Right lobe of liver (tissue), 6 donors: ENCODE measurements around the gene TEX11. TPM values are rescaled to one million over a fixed set of nuclear protein-coding genes. Genes with fewer than 3 reads are reported as not detected.
"Not testable (repeated sequence)": the region's sequence is repeated elsewhere in the genome, so short reads cannot be mapped to it uniquely, and the experiment has no call there.

Experiments
- ATAC-seq, 4 donors: fragments of 200-7000 bp; cut with Tn5 transposase; one replicate each; pipeline ENCODE4 v1.9.1; 2020; ENCODE audit warnings: mild to moderate bottlenecking in 4 of 4, moderate library complexity in 4 of 4
- DNase-seq, 3 donors: peaks; one replicate each; pipeline ENCODE4 v3.0.0-alpha.2; 2020
- H3K27ac ChIP-seq, 3 donors: fragments of 200-600 bp; one replicate each; pipeline ENCODE4 v1.8.0; 2022
- H3K27me3 ChIP-seq, 2 donors: fragments of 200-600 bp; one replicate each; pipeline ENCODE4 v1.8.0; 2022
- H3K36me3 ChIP-seq, 4 donors: fragments of 200-600 bp; sonication (generic) in 1 of 4; one replicate each; pipeline versions ENCODE4 v1.5.1 to v1.8.0; 2017 to 2022; ENCODE audit warnings: control low read depth in 1 of 4
- H3K4me1 ChIP-seq, 4 donors: fragments of 200-600 bp; sonication (generic) in 1 of 4; one replicate each; pipeline versions ENCODE4 v1.5.1 to v1.8.0; 2017 to 2022; ENCODE audit warnings: control low read depth in 1 of 4
- H3K4me3 ChIP-seq, 3 donors: fragments of 200-600 bp; one replicate each; pipeline ENCODE4 v1.8.0; 2022
- H3K9me3 ChIP-seq, 4 donors: fragments of 200-600 bp; sonication (generic) in 1 of 4; one replicate each; pipeline versions ENCODE4 v1.5.1 to v1.8.0; 2017 to 2022; ENCODE audit warnings: control low read depth in 1 of 4
- POLR2A ChIP-seq: fragments of 450-650 bp; IDR thresholded peaks from one replicate; pipeline ENCODE4 v1.6.1; 2017; ENCODE audit warnings: antibody characterized with exemption, mild to moderate bottlenecking
- WGBS: methylation state at CpG from one replicate; pipeline ENCODE4 v1.1.6; 2018; ENCODE audit warnings: low coverage, low lambda C conversion rate; ENCODE audit not compliant: insufficient coverage; ENCODE audit errors: missing lambda C conversion rate; 5-methylcytosine and 5-hydroxymethylcytosine counted together
- intact Hi-C, 2 donors: fragments of 100-400 bp; cut with DNase I; formaldehyde crosslinking; loops; one replicate each; pipeline versions ENCODE4 v1.11.2 to v1.14.1; 2022
- total RNA-seq, 6 experiments: library from RNA; depleted of rRNA in 2 of 6; stranded (reverse); fragments of >200 nt in 2 of 6; fragmentation: NEBNext Ultra II Directional in 3 of 6; extraction: Animal tissue kit (Norgen Biotek cat#: 25700) in 3 of 6; gene quantifications; one replicate each; pipeline versions ENCODE4 v1.1.0 to v1.2.4, GENCODE V29; 2016 to 2023
- TF ChIP-seq, protein P1 (sequence below), 4 donors: fragments of 200-600 bp in 3 of 4; fragments of 450-650 bp in 1 of 4; IDR thresholded peaks; one replicate each; pipeline versions ENCODE4 v1.5.1 to v1.8.0; 2016 to 2022; ENCODE audit warnings: antibody characterized with exemption in 4 of 4, mild to moderate bottlenecking in 2 of 4
- donor health status: DM: no; HTN: yes; CAD: no.
- donor health status: DM: no; HTN: no; CAD: no.
- donor health status: DM: no; HTN: no; CAD: no.
- donor health status: DM: no; HTN: yes; CAD: no.
- donor health status: DM: no; HTN: yes; CAD: no.

The TEX11 gene
- total RNA-seq, 6 experiments from 2014 or later: 0.09 TPM; not detected in 5

DNA sequence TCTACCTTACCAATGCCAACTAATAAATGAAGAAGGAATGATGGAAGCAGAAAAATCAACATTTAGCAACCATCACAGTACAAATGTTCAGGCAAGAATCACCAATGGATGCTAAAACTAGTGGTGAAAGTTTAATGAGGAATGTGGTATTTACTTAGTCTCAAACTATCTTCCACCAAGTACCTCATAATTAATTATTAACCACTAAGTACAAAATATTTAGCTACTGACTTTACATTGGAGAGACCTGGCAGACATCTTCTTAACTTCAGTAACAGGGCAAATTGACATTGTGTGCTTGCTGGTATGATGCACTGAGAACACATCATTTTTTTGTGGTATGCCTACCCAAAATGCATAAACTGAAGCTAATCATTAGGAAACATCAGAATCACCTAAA, 381.5 kb downstream of the TEX11 start:
- DNase-seq (no peak), ATAC-seq (no peak)
- Histone ChIP-seq H3K4me1 (no peaks in the 10 kb centered on the region), H3K36me3 (no peaks in the 10 kb centered on the region), H3K9me3 (no peaks in the 10 kb centered on the region), H3K4me3 (no peak overlapping the region), H3K27ac (no peak overlapping the region), H3K27me3 (no peaks in the 10 kb centered on the region)
- intact Hi-C loops: no loop called here
- TF ChIP-seq, protein P1, sequence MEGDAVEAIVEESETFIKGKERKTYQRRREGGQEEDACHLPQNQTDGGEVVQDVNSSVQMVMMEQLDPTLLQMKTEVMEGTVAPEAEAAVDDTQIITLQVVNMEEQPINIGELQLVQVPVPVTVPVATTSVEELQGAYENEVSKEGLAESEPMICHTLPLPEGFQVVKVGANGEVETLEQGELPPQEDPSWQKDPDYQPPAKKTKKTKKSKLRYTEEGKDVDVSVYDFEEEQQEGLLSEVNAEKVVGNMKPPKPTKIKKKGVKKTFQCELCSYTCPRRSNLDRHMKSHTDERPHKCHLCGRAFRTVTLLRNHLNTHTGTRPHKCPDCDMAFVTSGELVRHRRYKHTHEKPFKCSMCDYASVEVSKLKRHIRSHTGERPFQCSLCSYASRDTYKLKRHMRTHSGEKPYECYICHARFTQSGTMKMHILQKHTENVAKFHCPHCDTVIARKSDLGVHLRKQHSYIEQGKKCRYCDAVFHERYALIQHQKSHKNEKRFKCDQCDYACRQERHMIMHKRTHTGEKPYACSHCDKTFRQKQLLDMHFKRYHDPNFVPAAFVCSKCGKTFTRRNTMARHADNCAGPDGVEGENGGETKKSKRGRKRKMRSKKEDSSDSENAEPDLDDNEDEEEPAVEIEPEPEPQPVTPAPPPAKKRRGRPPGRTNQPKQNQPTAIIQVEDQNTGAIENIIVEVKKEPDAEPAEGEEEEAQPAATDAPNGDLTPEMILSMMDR (IDR thresholded peaks at IDR 0.05): no peak
- TF ChIP-seq POLR2A: no peak

DNA sequence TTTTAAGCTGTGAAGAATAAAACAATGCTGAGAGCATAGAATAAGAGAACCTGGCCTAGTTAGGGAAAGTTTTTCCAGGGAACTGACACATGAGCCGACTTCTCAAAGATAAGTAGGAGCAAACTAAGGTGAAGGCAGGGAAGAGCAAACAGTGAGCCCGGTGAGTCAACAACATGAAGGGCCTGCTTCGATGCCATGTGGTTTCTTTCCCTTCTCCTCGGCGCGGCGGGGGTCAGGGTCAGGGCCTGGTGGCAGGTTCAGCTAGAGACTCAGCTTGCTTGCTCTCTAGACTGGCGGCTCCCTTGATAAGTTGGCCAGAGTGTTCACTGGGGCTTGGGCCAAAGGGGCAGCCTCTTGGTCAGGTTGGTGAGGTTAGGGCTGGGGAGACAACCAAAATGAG, 382.8 kb downstream of the TEX11 start:
- ATAC-seq (no peak), DNase-seq (no peak)
- no peaks in the 10 kb centered on the region for H3K4me1 ChIP-seq
- no peak overlapping the region for H3K4me3 ChIP-seq
- H3K9me3 ChIP-seq: no peaks in the 10 kb centered on the region
- intact Hi-C loops: no loop called here
- no peak overlapping the region for H3K27ac ChIP-seq
- no peaks in the 10 kb centered on the region for H3K36me3 ChIP-seq
- no peaks in the 10 kb centered on the region for H3K27me3 ChIP-seq
- no peak for TF ChIP-seq POLR2A
- TF ChIP-seq, protein P1 (IDR thresholded peaks at IDR 0.05): no peak
- 41% methylated on average over 4 of the region's 8 CpGs for WGBS

DNA sequence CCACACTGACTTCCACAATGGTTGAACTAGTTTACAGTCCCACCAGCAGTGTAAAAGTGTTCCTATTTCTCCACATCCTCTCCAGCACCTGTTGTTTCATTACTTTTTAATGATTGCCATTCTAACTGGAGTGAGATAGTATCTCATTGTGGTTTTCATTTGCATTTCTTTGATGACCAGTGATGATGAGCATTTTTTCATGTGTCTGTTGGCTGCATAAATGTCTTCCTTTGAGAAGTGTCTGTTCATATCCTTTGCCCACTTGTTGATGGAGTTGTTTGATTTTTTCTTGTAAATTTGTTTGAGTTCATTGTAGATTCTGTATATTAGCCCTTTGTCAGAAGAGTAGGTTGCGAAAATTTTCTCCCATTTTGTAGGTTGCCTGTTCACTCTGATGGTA, 392.8 kb downstream of the TEX11 start:
- ATAC-seq, DNase-seq, intact Hi-C loops, H3K27ac ChIP-seq, H3K4me3 ChIP-seq, H3K36me3 ChIP-seq, H3K4me1 ChIP-seq, H3K27me3 ChIP-seq, H3K9me3 ChIP-seq: not testable (repeated sequence)
- WGBS: no CpG with 5 or more reads among the region's 1 CpG

DNA sequence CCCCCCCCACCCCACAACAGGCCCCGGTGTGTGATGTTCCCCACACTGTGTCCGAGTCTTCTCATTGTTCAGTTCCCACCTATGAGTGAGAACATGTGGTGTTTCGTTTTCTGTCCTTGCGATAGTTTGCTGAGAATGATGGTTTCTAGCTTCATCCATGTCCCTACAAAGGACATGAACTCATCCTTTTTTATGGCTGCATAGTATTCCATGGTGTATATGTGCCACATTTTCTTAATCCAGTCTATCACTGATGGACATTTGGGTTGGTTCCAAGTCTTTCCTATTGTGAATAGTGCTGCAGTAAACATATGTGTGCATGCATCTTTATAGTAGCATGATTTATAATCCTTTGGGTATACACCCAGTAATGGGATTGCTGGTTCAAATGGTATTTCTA, 393.2 kb downstream of the TEX11 start:
- intact Hi-C loops, DNase-seq, H3K36me3 ChIP-seq, H3K4me3 ChIP-seq, H3K9me3 ChIP-seq, H3K27me3 ChIP-seq, H3K4me1 ChIP-seq, H3K27ac ChIP-seq, ATAC-seq: not testable (repeated sequence)
- 95% methylated on average over 4 of the region's 4 CpGs for WGBS

DNA sequence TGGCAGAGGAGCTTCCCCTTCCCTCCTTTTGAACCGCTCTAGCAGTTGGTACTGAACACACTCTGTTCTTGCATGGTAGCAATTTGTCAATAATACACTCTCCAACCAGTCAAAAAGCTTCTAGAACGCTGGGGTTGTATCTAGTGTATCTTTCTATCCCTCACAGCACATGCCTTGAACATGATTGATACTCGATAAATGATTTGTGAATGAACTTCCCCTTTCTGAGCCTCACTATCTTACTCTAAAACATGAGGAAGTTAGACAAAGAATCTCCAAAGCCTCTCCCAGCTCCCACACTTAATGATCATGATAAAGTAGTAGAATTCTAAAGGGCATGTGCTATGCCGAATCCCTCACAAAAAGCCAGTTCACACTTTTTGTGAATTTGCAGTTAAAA, 399.4 kb downstream of the TEX11 start:
- Histone ChIP-seq H3K4me3 (no peak overlapping the region), H3K4me1 (no peaks in the 10 kb centered on the region), H3K36me3 (no peaks in the 10 kb centered on the region), H3K27ac (no peak overlapping the region), H3K9me3 (no peaks in the 10 kb centered on the region), H3K27me3 (no peaks in the 10 kb centered on the region)
- no peak for ATAC-seq
- no peak for DNase-seq
- 35% methylated on average over 4 of the region's 4 CpGs for WGBS
- intact Hi-C loops: no loop called here
- no peak for TF ChIP-seq POLR2A
- TF ChIP-seq, protein P1 (IDR thresholded peaks at IDR 0.05): no peak

DNA sequence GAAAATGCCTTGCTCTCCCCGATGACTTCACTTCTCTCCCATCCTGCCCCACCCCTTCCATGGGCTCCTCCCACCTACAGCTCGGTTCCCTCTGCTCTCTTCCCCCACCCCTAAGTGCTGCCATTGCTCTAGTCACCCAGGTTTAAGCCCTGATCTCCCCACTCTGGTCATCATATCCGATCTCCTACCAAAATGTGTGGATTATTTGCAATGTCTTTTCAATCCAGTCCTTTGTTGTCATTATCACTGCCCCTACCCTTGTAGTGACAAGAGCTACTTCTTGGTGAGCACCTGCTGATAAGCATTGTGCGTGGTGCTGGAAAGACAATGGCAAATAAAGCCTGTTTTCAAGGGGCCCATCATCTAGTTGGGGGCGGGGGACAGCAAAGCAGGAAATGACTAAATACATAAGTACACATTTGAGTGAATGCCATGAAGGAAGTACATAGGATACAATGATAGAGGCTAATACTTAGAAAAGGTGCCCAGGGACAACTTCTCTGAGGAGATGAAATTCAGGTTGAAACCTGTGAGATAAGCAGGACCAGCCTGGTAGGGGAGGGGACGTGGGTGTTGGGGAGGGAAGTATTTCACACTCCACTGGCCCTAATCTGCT, 400.1 kb downstream of the TEX11 start:
- ATAC-seq: no peak
- Histone ChIP-seq H3K9me3 (no peaks in the 10 kb centered on the region), H3K4me3 (no peak overlapping the region), H3K4me1 (no peaks in the 10 kb centered on the region), H3K36me3 (no peaks in the 10 kb centered on the region), H3K27me3 (no peaks in the 10 kb centered on the region), H3K27ac (no peak overlapping the region)
- 39% methylated on average over 6 of the region's 6 CpGs for WGBS
- no peak for DNase-seq
- intact Hi-C loops: no loop called here
- TF ChIP-seq, protein P1 (IDR thresholded peaks at IDR 0.05): no peak
- no peak for TF ChIP-seq POLR2A
